ENCODE data around the gene UNC5CL.
A peak's percentile ranks its signal among the peaks of the same experiment; 100 is the strongest.

The UNC5CL gene

GRCh38 chr6:41028561-41029412 lies 10.2 kb downstream of the UNC5CL start:
- H3K27me3 ChIP-seq (ENCODE audit: insufficient read depth, poor library complexity, severe bottlenecking): no peaks in the 10 kb centered on the region
- peak in 1 of 2 experiments; percentile 20 for DNase-seq (ENCODE audit: low read depth in 1 of 2, low spot score in 1 of 2)
- TF ChIP-seq SPI1 (IDR thresholded peaks at IDR 0.05; ENCODE audit: borderline replicate concordance, low read depth) (peak; percentile 48), REST (IDR thresholded peaks at IDR 0.05; ENCODE audit: insufficient replicate concordance, low read depth) (no peak), GABPA (IDR thresholded peaks at IDR 0.05; ENCODE audit: low read depth) (no peak)
- peak overlapping the region; percentile 34 for H3K4me3 ChIP-seq (replicated peaks; ENCODE audit: insufficient read depth, low read length)
- H3K27ac ChIP-seq (replicated peaks): 0 out of 2 replicates have a peak overlapping the region, but pooled peaks have one; percentile 11

GRCh38 chr6:41027799-41028560 lies 11.0 kb downstream of the UNC5CL start:
- no peaks in the 10 kb centered on the region for H3K27me3 ChIP-seq (ENCODE audit: insufficient read depth, poor library complexity, severe bottlenecking)
- 0 out of 2 replicates have a peak overlapping the region, but pooled peaks have one; percentile 11 for H3K27ac ChIP-seq (replicated peaks)
- TF ChIP-seq CTCF (IDR thresholded peaks at IDR 0.05; ENCODE audit: insufficient read depth, low read length) (peak; percentile 80), REST (IDR thresholded peaks at IDR 0.05; ENCODE audit: insufficient replicate concordance, low read depth) (no peak), POLR2AphosphoS5 (IDR thresholded peaks at IDR 0.05; ENCODE audit: low read depth) (no peak; the same call in 1 of the 2 replicates)

GRCh38 chr6:41027241-41027640 lies 11.8 kb downstream of the UNC5CL start:
- DNase-seq (ENCODE audit: low read depth in 1 of 2, low spot score in 1 of 2): no peak
- Histone ChIP-seq H3K27ac (replicated peaks) (no peak overlapping the region), H3K27me3 (ENCODE audit: insufficient read depth, poor library complexity, severe bottlenecking) (no peaks in the 10 kb centered on the region), H3K4me3 (replicated peaks; ENCODE audit: insufficient read depth, low read length) (no peak overlapping the region)
- TF ChIP-seq SPI1 (IDR thresholded peaks at IDR 0.05; ENCODE audit: borderline replicate concordance, low read depth) (no peak), POLR2AphosphoS5 (IDR thresholded peaks at IDR 0.05; ENCODE audit: low read depth) (no peak), REST (IDR thresholded peaks at IDR 0.05; ENCODE audit: insufficient replicate concordance, low read depth) (no peak), GABPA (IDR thresholded peaks at IDR 0.05; ENCODE audit: low read depth) (no peak), CTCF (IDR thresholded peaks at IDR 0.05; ENCODE audit: insufficient read depth, low read length) (no peak)

More at GRCh38 chr6:41027799-41028560, 11.0 kb downstream of the UNC5CL start:
- peak overlapping the region; percentile 34 for H3K4me3 ChIP-seq (replicated peaks; ENCODE audit: insufficient read depth, low read length)
- peak; percentile 50 to 69 for DNase-seq (ENCODE audit: low read depth in 1 of 2, low spot score in 1 of 2)
